PC-9 (cell line): ENCODE measurements around the gene SPON1. TPM values are rescaled to one million over a fixed set of nuclear protein-coding genes. Genes with fewer than 3 reads are reported as not detected.

Experiments used
- BruUV-seq: library from RNA; stranded (reverse); fragments of 400-500 nt; replicated peaks from 2 replicates; lab custom pipeline; 2021; lab: Mats Ljungman, UMichigan
- CTCF ChIA-PET: fragments of 300-600 bp; sonication (Branson Sonifier 250); formaldehyde crosslinking; loops from one replicate; lab custom pipeline; 2022; ENCODE audit warnings: antibody characterized with exemption; lab: Charles Lee
- POLR2A ChIA-PET: fragments of 300-600 bp; sonication (Branson Sonifier 250); formaldehyde crosslinking; loops from one replicate; lab custom pipeline; 2022; ENCODE audit warnings: antibody characterized with exemption; ENCODE audit not compliant: unreplicated experiment; lab: Charles Lee
- DNase-seq, 2 experiments: peaks; one replicate each; pipeline versions ENCODE4 v3.0.0 to v3.0.0-alpha.2; 2015 to 2022; ENCODE audit warnings: mixed read lengths in 1 of 2
- H2AFZ ChIP-seq: fragments of 200-600 bp; sonication (generic); 2 replicates; pipeline ENCODE4 v1.8.1; 2017; ENCODE audit warnings: antibody characterized with exemption
- H3F3A ChIP-seq: fragments of 200-600 bp; sonication (generic); 2 replicates; pipeline ENCODE4 v1.8.1; 2017; ENCODE audit warnings: antibody characterized with exemption, mild to moderate bottlenecking, low read depth; ENCODE audit not compliant: insufficient read depth
- H3K27ac ChIP-seq: fragments of 200-600 bp; sonication (generic); 2 replicates; pipeline ENCODE4 v1.6.1; 2016; ENCODE audit warnings: mixed run types
- H3K27me3 ChIP-seq: fragments of 200-600 bp; sonication (generic); 2 replicates; pipeline ENCODE4 v1.6.1; 2016; ENCODE audit warnings: low read depth, mixed run types; ENCODE audit not compliant: insufficient read depth
- H3K36me3 ChIP-seq: fragments of 200-600 bp; sonication (generic); 2 replicates; pipeline ENCODE4 v1.6.1; 2016; ENCODE audit warnings: low read depth, mixed run types
- H3K4me1 ChIP-seq: fragments of 200-600 bp; sonication (generic); replicated peaks from 2 replicates; pipeline ENCODE4 v1.6.1; 2016; ENCODE audit warnings: mixed run types; ENCODE audit not compliant: insufficient read depth
- H3K4me2 ChIP-seq: fragments of 200-600 bp; sonication (generic); 2 replicates; pipeline ENCODE4 v1.6.1; 2017; ENCODE audit warnings: mixed run types
- H3K4me3 ChIP-seq: fragments of 200-600 bp; sonication (generic); 2 replicates; pipeline ENCODE4 v1.6.1; 2016; ENCODE audit warnings: mixed run types
- H3K79me2 ChIP-seq: fragments of 200-600 bp; sonication (generic); 2 replicates; pipeline ENCODE4 v1.6.1; 2017; ENCODE audit warnings: low read depth, mixed run types
- H3K9me2 ChIP-seq: fragments of 200-600 bp; sonication (generic); 2 replicates; pipeline ENCODE4 v1.8.1; 2017; ENCODE audit warnings: mild to moderate bottlenecking; ENCODE audit not compliant: insufficient read depth
- H3K9me3 ChIP-seq: fragments of 200-600 bp; sonication (generic); 2 replicates; pipeline ENCODE4 v1.8.1; 2016; ENCODE audit warnings: low read depth; ENCODE audit not compliant: insufficient read depth
- H4K20me1 ChIP-seq: fragments of 200-600 bp; sonication (generic); 2 replicates; pipeline ENCODE4 v1.8.1; 2017; ENCODE audit not compliant: insufficient read depth
- EZH2 ChIP-seq: fragments of 200-600 bp; sonication (generic); IDR thresholded peaks from 2 replicates; pipeline ENCODE4 v1.8.0; 2017; ENCODE audit warnings: antibody characterized with exemption, low read depth
- intact Hi-C: fragments of 100-400 bp; cut with micrococcal nuclease; formaldehyde crosslinking; loops from one replicate; pipeline ENCODE4 v1.10.0; 2022; ENCODE audit not compliant: unreplicated experiment
- total RNA-seq: library from RNA; stranded (reverse); gene quantifications from 2 replicates; pipeline ENCODE4 v1.2.3, GENCODE V29; 2021
- TF ChIP-seq, protein P1 (sequence below): fragments of 200-600 bp; sonication (generic); conservative IDR thresholded peaks from 2 replicates; pipeline ENCODE4 v1.6.1; 2017; ENCODE audit warnings: mixed run types, antibody characterized with exemption, mild to moderate bottlenecking, moderate library complexity

The SPON1 gene
- total RNA-seq, 1 experiment from 2014 or later, result 0.70 TPM

DNA sequence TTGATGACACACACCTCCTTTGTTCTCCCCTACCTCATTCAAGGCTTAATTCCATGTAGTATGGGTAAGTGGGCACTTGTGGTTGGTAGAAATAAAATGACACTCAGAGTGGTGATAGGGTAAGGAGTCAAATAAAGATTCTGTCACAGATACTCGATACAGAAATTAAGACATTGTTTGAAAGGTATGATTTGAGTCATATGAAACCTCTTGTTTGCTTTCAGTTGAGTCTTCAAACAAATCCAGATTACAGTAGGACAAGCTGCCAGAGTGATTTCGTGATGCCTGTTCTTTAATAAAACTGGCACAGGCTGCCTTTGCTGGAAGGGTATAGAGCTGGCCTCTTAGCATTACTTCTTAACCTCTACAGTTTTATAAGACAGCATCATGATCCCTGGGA lies 182.4 kb downstream of the SPON1 start:
- intact Hi-C loops, result loop anchor here (5.0 kb wide), 3 partner anchors 102 to 273 kb away; no protein-coding TSS in a partner anchor
- BruUV-seq, result no TSS peak
- Histone ChIP-seq H3F3A (no peaks in the 10 kb centered on the region), H3K27me3 (no peaks in the 10 kb centered on the region), H3K9me3 (no peaks in the 10 kb centered on the region), H2AFZ (no peak overlapping the region), H3K4me2 (no peak overlapping the region), H3K4me3 (no peak overlapping the region), H3K36me3 (no peaks in the 10 kb centered on the region), H3K4me1 (no peaks in the 10 kb centered on the region), H3K79me2 (no peaks in the 10 kb centered on the region), H3K9me2 (no peaks in the 10 kb centered on the region), H3K27ac (no peak overlapping the region), H4K20me1 (no peaks in the 10 kb centered on the region)
- TF ChIP-seq, protein P1, sequence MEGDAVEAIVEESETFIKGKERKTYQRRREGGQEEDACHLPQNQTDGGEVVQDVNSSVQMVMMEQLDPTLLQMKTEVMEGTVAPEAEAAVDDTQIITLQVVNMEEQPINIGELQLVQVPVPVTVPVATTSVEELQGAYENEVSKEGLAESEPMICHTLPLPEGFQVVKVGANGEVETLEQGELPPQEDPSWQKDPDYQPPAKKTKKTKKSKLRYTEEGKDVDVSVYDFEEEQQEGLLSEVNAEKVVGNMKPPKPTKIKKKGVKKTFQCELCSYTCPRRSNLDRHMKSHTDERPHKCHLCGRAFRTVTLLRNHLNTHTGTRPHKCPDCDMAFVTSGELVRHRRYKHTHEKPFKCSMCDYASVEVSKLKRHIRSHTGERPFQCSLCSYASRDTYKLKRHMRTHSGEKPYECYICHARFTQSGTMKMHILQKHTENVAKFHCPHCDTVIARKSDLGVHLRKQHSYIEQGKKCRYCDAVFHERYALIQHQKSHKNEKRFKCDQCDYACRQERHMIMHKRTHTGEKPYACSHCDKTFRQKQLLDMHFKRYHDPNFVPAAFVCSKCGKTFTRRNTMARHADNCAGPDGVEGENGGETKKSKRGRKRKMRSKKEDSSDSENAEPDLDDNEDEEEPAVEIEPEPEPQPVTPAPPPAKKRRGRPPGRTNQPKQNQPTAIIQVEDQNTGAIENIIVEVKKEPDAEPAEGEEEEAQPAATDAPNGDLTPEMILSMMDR, result no peak
- no peak for TF ChIP-seq EZH2
- ChIA-PET POLR2A (no interaction called here), CTCF (no interaction called here)
- DNase-seq, result no peak

DNA sequence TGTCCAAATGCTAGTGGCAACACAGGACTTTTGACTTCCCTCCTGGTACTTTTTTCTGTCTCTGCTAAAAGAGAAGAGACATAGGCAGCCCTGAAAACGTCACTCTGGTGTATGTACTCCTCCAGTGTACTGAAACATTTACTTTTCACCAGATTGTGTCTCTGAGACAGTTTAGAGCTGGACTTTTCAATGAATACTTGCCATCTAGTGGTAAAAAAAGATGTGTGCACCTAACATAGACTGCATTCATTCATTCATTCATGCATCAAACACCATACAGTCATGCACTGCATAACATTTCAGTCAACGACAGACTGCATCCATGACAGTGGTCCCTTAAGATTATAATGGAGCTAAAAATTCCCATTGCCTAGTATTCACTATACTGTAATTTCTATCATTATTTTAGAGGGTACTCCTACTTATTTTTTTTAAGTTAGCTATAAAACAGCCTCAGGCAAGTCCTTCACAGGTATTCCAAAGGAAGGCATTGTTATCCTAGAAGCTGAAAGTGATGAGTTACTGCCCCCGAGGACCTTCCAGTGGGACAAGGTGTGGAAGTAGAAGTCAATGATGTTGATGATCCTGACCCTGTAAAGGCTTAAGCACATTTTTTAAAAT lies 186.2 kb downstream of the SPON1 start:
- Histone ChIP-seq H2AFZ (no peak overlapping the region), H3K9me3 (no peaks in the 10 kb centered on the region), H4K20me1 (no peaks in the 10 kb centered on the region), H3K4me3 (no peak overlapping the region), H3K27me3 (no peaks in the 10 kb centered on the region), H3K79me2 (no peaks in the 10 kb centered on the region), H3K4me2 (no peak overlapping the region), H3K36me3 (no peaks in the 10 kb centered on the region), H3K9me2 (no peaks in the 10 kb centered on the region), H3F3A (no peaks in the 10 kb centered on the region), H3K4me1 (no peaks in the 10 kb centered on the region), H3K27ac (no peak overlapping the region)
- peak in 1 of 2 experiments; percentile 49 for DNase-seq
- intact Hi-C loops, result loop anchor here (1.0 to 5.0 kb wide), 6 partner anchors 99 to 376 kb away; no protein-coding TSS in a partner anchor
- no TSS peak for BruUV-seq
- ChIA-PET CTCF (interaction anchor here (0.6 to 1.5 kb wide), 5 partner anchors 178 to 1722 kb away, joined by 3 to 15 read pairs (median 3); no protein-coding TSS in a partner anchor), POLR2A (interaction anchor here (0.8 kb wide), 1 partner anchor 372 kb away, joined by 6 read pairs; the partner anchor contains the start of gene PSMA1)
- no peak for TF ChIP-seq EZH2
- TF ChIP-seq, protein P1, result peak; percentile 66

DNA sequence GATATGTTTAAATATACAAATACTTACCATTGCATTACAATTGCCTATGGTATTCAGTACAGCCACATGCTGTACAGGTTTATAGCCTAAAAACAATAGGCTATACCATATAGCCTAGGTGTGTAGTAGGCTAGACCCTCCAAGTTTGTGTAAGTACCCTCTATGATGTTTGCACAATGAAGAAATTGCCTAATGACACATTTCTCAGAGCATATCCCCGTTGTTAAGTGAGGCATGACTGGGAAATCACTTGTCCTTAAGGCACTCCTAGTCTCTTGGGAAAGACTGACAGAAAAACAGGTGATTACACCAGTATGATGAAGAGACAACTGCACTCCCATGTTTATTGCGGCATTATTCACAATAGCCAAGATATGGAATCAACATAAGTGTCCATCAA lies 187.2 kb downstream of the SPON1 start:
- H3K4me1 ChIP-seq, result no peaks in the 10 kb centered on the region
- intact Hi-C loops, result loop anchor here (5.0 kb wide), 3 partner anchors 98 to 277 kb away; no protein-coding TSS in a partner anchor
- no peaks in the 10 kb centered on the region for H3F3A ChIP-seq
- DNase-seq, result no peak
- no peaks in the 10 kb centered on the region for H4K20me1 ChIP-seq
- TF ChIP-seq, protein P1, result no peak
- TF ChIP-seq EZH2, result no peak
- POLR2A ChIA-PET, result no interaction called here
- H3K36me3 ChIP-seq, result no peaks in the 10 kb centered on the region
- H3K9me2 ChIP-seq, result no peaks in the 10 kb centered on the region
- H3K4me3 ChIP-seq, result no peak overlapping the region
- no peak overlapping the region for H3K27ac ChIP-seq
- no peak overlapping the region for H2AFZ ChIP-seq
- no peaks in the 10 kb centered on the region for H3K27me3 ChIP-seq
- no TSS peak for BruUV-seq
- H3K9me3 ChIP-seq, result no peaks in the 10 kb centered on the region
- H3K4me2 ChIP-seq, result no peak overlapping the region
- CTCF ChIA-PET, result interaction anchor here (0.6 to 1.5 kb wide), 3 partner anchors 179 to 1721 kb away, joined by 5 to 15 read pairs (median 6); no protein-coding TSS in a partner anchor
- no peaks in the 10 kb centered on the region for H3K79me2 ChIP-seq
